Tibial nerve (tissue), 3 donors: ENCODE results near the gene LONP1.

Experiments used
- CTCF ChIP-seq, 5 experiments: fragments of 200-600 bp in 3 of 5; fragments of 450-650 bp in 2 of 5; sonication (generic) in 3 of 5; IDR thresholded peaks; one replicate each; pipeline ENCODE4 v1.5.1; 2016 to 2019; ENCODE audit warnings: antibody characterized with exemption in 5 of 5, mild to moderate bottlenecking in 3 of 5, moderate library complexity in 2 of 5
- POLR2A ChIP-seq, 2 donors: fragments of 450-650 bp; IDR thresholded peaks; one replicate each; pipeline ENCODE4 v1.6.1; 2017; ENCODE audit warnings: antibody characterized with exemption in 2 of 2, mild to moderate bottlenecking in 2 of 2, moderate library complexity in 2 of 2

GRCh38 chr19:5680437-5681368 is 39.2 kb downstream of the LONP1 start, which contains the start of the genes HSD11B1L and MICOS13:
- peak in 1 of 5 experiments; percentile 47 for TF ChIP-seq CTCF (IDR thresholded peaks at IDR 0.05)
- peak in 1 of 2 donors; percentile 46 for TF ChIP-seq POLR2A (IDR thresholded peaks at IDR 0.05)
